Sigmoid colon (tissue), 4 donors: ENCODE results near the gene AKAP14.

ENCODE experiments used
- CTCF ChIP-seq, 4 experiments: fragments of 450-650 bp in 3 of 4; fragments of 200-600 bp in 1 of 4; IDR thresholded peaks; one replicate each; pipeline ENCODE4 v1.5.1; 2016 to 2019; ENCODE audit warnings: antibody characterized with exemption in 4 of 4, mild to moderate bottlenecking in 3 of 4, moderate library complexity in 2 of 4
- EP300 ChIP-seq, 4 donors: sonication (generic); formaldehyde crosslinking; IDR thresholded peaks; one replicate each; pipeline ENCODE4 v1.6.1; 2017; ENCODE audit warnings: antibody characterized with exemption in 4 of 4
- POLR2A ChIP-seq, 2 donors: fragments of 450-650 bp; IDR thresholded peaks; one replicate each; pipeline ENCODE4 v1.6.1; 2016; ENCODE audit warnings: antibody characterized with exemption in 2 of 2, mild to moderate bottlenecking in 2 of 2, moderate library complexity in 2 of 2
- POLR2AphosphoS5 ChIP-seq, 4 donors: sonication (generic); formaldehyde crosslinking; IDR thresholded peaks; one replicate each; pipeline ENCODE4 v1.6.1; 2017; ENCODE audit warnings: antibody characterized with exemption in 4 of 4

GRCh38 chrX:119941336-119941735 lies 45.6 kb downstream of the AKAP14 start:
- TF ChIP-seq EP300 (IDR thresholded peaks at IDR 0.05) (no peak), CTCF (IDR thresholded peaks at IDR 0.05) (no peak), POLR2AphosphoS5 (IDR thresholded peaks at IDR 0.05) (no peak), POLR2A (IDR thresholded peaks at IDR 0.05) (no peak)
